NCI-H82 treated with DMSO at 0.1 percent for 48 hours (cell line): ENCODE data around the gene RAB11FIP4.

Experiments
- DNase-seq: peaks from one replicate; lab custom pipeline; 2025; ENCODE audit not compliant: unreplicated experiment; lab: John Stamatoyannopoulos, UW

RAB11FIP4 gene

GRCh38 chr17:31453896-31454295 lies 62.4 kb downstream of the RAB11FIP4 start:
- DNase-seq, result no peak

- DNase-seq, result no peak
Observed at GRCh38 chr17:31456814-31457213, 65.3 kb downstream of the RAB11FIP4 start.

DNA sequence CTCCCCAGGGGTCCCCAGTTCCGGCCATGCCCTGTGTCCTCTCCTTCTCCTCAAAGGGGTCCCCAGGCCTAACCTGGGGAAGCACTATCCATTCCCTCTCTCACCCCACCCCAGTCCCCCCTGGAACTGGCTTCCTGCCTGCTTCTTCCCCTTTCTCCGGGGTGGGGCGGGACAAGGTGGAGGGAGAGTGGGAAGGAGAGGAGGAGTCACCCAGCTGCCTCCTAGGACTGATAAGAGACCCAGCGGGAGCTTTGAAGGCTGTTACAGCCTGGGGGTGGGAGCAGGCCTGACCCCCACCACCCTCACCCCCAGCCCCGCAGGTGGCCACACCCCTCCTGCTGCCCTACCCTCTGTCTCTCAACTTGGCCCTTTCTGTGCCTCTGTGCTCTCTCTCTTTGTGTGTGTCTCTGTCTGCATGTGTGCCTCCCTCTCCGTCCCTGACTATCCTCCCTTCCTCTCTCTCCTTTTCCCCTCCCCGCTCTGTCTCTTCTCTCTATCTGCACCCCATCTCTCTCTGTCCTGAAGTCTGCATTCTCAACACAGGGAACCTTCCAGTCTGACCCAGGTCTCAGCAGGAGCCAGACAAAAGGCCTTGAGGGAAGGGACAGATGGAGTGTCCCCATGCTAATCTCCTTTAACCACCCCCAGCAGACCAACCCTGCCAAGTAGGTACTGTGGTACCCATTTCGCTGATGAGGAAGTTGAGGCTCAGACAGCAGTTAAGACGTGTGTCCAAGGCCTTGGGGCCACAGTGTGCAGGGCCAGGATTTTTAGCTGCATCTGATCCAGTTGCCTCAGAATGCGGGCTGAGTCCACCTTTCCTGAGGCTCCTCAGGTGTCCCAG lies 66.1 kb downstream of the RAB11FIP4 start:
- no peak for DNase-seq

GRCh38 chr17:31458829-31459228 lies 67.4 kb downstream of the RAB11FIP4 start:
- no peak for DNase-seq

GRCh38 chr17:31459716-31460115 lies 68.2 kb downstream of the RAB11FIP4 start:
- DNase-seq, result no peak

- no peak for DNase-seq
Observed at GRCh38 chr17:31460226-31460721, 68.8 kb downstream of the RAB11FIP4 start.

GRCh38 chr17:31461227-31461810 lies 69.8 kb downstream of the RAB11FIP4 start:
- DNase-seq, result no peak

GRCh38 chr17:31462261-31462660 lies 70.8 kb downstream of the RAB11FIP4 start:
- no peak for DNase-seq

DNA sequence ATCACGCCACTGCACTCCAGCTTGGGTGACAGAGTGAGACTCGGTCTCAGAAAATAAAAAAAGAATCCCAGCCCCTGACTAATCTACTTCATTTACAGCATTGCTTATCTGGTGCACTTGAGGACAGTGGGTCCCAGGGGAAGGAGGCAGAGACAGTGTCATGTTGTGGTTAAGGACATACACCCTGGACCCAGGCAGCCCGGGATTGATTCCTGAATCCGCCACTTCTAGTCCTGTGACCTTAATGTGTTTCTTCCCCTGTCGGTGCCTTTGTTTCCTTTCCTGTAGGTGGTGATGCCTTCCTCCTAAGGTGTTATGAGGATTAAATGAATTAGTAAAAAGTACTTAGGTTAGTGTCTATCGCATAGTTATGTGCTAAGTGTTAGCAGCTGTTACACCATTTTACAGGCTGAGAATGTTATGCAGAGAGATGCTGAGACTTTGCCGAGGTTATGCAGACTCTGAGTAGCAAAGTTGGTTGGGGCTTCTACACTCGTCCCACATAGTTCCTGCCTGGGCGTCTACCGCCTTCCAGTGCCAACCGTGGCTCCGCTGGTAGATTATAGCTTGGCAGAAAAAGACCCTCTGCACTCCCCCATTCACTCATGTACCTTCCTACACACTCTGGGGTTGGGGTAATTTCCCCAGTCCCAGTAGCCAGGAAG lies 74.8 kb downstream of the RAB11FIP4 start:
- peak; percentile 39 for DNase-seq

- no peak for DNase-seq
Observed at GRCh38 chr17:31467502-31468256, 76.2 kb downstream of the RAB11FIP4 start.

DNA sequence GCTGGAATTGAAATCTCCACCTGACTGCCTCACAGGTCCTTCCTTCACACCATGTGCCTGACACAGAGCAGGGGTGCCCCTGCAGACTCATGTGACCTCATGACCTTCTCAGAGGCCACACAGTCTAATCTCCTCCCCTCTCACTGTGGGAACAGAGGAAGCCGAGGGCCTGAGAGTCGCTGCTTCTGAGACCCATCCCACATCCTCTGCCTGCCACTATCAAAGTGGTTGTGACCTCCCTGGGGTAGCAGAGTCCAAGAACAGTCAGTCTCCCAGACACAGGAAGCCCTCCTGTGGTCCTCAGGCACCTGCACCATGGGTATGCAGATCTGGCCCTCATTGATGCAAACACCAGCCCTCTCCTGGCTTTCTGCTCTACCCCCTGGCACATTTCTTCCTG lies 78.5 kb downstream of the RAB11FIP4 start:
- DNase-seq, result no peak

DNA sequence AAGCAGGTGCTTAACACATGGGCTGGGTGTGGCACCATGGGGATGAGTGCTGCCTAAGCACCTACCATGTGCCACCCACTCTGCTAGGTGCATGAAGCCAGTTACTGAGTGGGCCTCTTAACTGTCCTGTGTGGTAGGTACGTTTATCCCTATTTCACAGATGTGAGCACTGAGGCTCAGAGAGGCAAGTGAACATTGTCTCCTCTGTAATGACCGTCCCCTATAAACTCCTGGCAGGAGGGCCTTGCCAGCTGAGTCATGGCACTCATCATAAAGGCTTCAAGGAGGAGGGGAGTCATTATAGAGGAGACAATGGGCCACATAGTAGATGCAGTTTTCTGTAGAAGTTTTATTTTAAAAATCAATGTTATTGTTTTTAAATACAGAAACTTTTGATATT lies 79.1 kb downstream of the RAB11FIP4 start:
- no peak for DNase-seq

- no peak for DNase-seq
Observed at GRCh38 chr17:31472137-31472536, 80.7 kb downstream of the RAB11FIP4 start.

- no peak for DNase-seq
Observed at GRCh38 chr17:31475378-31476162, 84.1 kb downstream of the RAB11FIP4 start.

DNA sequence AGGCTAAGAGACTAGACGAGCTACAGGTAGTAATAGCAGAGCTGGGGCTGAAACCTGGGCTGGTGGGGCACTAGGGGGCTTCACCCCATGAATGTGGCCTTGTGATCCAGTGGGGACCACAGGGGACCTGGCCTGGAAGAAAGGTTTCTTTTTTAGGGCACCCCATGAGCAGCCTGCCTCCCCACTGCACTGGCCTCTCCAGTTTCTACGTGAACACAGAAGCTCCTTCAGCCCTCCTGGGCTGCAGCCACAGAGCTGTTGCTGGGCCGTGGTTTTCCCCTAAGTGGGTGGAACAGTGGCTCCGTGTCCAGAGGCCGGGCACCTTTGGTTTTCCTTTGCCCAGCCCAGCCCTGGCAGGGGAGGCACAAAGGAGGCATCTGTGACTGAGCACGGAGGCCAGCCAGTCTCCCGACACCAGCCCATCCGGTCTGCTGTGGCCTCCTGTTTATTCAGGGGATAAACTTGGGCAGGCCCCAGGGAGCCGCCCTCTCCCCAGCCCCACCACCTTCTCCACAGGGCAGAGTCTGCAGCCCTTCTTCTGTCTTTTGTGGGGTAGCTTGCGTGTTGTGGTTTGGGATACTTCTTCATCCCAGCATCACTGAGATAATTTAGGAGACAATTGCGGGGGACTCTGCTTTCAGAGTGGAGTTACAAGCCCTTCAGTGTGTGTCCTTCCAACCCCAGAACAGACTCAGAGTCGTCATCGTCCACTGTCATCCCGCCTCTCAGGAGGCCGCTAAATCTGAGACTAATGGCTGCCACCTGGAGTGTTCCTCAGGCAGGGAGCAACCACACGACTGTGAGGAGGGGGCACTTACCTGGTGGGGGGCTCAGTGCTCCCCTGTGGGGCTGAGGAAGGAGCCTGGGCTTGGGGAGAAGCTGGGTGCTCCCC lies 85.3 kb downstream of the RAB11FIP4 start:
- no peak for DNase-seq

GRCh38 chr17:31477417-31478055 lies 86.1 kb downstream of the RAB11FIP4 start:
- no peak for DNase-seq

DNA sequence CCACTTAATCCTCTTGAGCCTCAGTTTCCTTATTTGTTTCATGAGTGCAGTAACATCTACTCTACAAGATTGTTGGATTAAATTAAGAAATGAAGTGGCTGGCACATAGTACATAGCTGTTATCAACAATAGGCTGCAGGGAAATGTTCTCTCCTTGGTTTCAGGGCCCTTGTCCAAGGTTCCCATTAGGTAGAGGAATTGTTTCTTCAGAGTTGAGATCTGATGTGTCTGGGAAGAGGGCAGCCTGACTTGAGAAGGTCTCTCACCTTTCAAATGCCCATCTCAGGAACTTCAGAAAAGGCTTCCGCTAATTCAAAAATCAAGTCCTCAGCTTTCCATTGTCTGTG lies 87.6 kb downstream of the RAB11FIP4 start:
- no peak for DNase-seq

DNA sequence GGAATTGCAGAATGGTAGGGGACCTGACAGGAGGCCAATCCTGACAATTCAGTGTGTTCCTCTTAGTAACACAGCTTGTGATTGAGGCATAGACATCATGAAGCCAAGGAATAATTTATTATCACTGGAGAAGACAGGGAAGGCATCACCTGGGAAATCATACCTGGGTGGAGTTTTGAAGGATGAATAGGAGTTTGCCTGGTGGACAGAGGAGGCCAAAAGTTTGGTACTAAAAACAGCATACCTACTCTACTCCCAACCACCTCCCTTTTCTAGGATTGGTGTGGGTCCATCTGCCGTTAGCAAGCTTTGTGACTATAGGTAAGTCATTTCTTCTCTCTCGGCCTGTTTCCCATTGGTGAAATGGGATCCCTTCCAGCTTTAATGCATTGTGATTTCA lies 88.0 kb downstream of the RAB11FIP4 start:
- DNase-seq, result no peak

DNA sequence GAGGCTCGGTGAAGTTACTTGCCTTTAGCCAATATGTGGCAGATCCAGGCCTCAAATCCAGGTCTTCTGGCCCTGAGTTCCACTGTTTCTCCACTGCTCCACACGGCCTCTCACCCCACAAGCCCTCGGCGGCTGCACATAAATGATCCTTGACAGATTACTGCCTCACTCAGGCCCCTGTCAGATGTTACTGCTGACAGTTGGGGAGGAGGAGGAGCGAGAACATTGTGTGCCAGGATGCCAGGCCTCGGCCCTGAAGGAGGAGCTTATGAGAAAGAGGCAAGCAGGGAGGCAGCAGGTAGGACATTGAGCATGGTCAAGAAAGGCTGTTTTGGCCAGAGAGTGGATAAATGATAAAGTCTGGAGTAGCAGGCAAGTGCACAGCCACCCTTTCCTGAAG lies 88.6 kb downstream of the RAB11FIP4 start:
- DNase-seq, result no peak
